Measurements from ENCODE around the gene TRABD2B. TPM values are rescaled to one million over a fixed set of nuclear protein-coding genes. Genes with fewer than 3 reads are reported as not detected.

TRABD2B gene
- total RNA-seq, 2 donors from 2014 or later = 3.8 to 10.7 TPM

- DNase-seq (ENCODE audit: low spot score) (no peak), ATAC-seq (ENCODE audit: insufficient number of reproducible peaks, low FRiP score, low read depth) (no peak)
- H3K4me1 ChIP-seq (ENCODE audit: control insufficient read depth in 1 of 2, low read depth in 2 of 2) = peaks cover 3 to 14% of the 10 kb centered on the region in 2 donors
- H3K36me3 ChIP-seq = no peaks in the 10 kb centered on the region
- no peak overlapping the region for H3K27ac ChIP-seq
- H3K4me3 ChIP-seq = peak overlapping the region; percentile 55
- TF ChIP-seq, protein P1, sequence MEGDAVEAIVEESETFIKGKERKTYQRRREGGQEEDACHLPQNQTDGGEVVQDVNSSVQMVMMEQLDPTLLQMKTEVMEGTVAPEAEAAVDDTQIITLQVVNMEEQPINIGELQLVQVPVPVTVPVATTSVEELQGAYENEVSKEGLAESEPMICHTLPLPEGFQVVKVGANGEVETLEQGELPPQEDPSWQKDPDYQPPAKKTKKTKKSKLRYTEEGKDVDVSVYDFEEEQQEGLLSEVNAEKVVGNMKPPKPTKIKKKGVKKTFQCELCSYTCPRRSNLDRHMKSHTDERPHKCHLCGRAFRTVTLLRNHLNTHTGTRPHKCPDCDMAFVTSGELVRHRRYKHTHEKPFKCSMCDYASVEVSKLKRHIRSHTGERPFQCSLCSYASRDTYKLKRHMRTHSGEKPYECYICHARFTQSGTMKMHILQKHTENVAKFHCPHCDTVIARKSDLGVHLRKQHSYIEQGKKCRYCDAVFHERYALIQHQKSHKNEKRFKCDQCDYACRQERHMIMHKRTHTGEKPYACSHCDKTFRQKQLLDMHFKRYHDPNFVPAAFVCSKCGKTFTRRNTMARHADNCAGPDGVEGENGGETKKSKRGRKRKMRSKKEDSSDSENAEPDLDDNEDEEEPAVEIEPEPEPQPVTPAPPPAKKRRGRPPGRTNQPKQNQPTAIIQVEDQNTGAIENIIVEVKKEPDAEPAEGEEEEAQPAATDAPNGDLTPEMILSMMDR (IDR thresholded peaks at IDR 0.05) = no peak
- H3K27me3 ChIP-seq (replicated peaks; ENCODE audit: insufficient read depth) = no peaks in the 10 kb centered on the region
- H3K9me3 ChIP-seq = no peaks in the 10 kb centered on the region
Observed at GRCh38 chr1:47724432-47724999, 272.7 kb downstream of the TRABD2B start.

GRCh38 chr1:47722909-47723580, 274.1 kb downstream of the TRABD2B start:
- Histone ChIP-seq H3K4me3 (no peak overlapping the region), H3K9me3 (no peaks in the 10 kb centered on the region), H3K27me3 (replicated peaks; ENCODE audit: insufficient read depth) (no peaks in the 10 kb centered on the region), H3K36me3 (no peaks in the 10 kb centered on the region), H3K27ac (no peak overlapping the region), H3K4me1 (ENCODE audit: control insufficient read depth in 1 of 2, low read depth in 2 of 2) (peaks cover 3 to 14% of the 10 kb centered on the region in 2 donors)
- TF ChIP-seq, protein P1 (IDR thresholded peaks at IDR 0.05) = no peak
- DNase-seq (ENCODE audit: low spot score) (no peak), ATAC-seq (ENCODE audit: insufficient number of reproducible peaks, low FRiP score, low read depth) (no peak)

DNA sequence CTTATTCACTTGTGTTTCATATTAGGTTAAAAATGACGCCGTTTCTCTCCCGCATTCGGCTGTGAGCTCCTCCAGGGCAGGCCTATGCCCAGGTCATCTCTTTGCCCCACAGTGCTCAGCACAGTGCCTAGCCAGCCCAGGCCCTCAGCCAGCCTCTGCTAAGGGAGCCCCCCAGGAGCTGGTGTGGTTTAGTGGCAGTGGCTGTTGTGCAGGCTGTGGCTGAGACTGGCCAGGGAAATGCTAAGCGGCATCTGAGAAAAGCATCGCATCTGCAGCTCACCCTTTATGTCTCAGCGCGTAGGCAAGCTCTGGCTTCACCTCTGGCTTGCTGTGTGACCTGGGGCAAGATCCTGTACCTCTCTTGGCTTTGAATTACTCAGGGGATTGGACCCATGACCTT, 275.1 kb downstream of the TRABD2B start:
- H3K4me1 ChIP-seq (ENCODE audit: control insufficient read depth in 1 of 2, low read depth in 2 of 2) = peaks cover 3 to 14% of the 10 kb centered on the region in 2 donors
- no peaks in the 10 kb centered on the region for H3K36me3 ChIP-seq
- TF ChIP-seq, protein P1 (IDR thresholded peaks at IDR 0.05) = no peak
- ATAC-seq (ENCODE audit: insufficient number of reproducible peaks, low FRiP score, low read depth) (no peak), DNase-seq (ENCODE audit: low spot score) (no peak)
- H3K27ac ChIP-seq = no peak overlapping the region
- no peak overlapping the region for H3K4me3 ChIP-seq
- no peaks in the 10 kb centered on the region for H3K9me3 ChIP-seq
- H3K27me3 ChIP-seq (replicated peaks; ENCODE audit: insufficient read depth) = no peaks in the 10 kb centered on the region

- Histone ChIP-seq H3K27ac (no peak overlapping the region), H3K27me3 (replicated peaks; ENCODE audit: insufficient read depth) (peaks cover 6% of the 10 kb centered on the region), H3K36me3 (no peaks in the 10 kb centered on the region), H3K4me1 (ENCODE audit: control insufficient read depth in 1 of 2, low read depth in 2 of 2) (peaks cover under 1 to 5% of the 10 kb centered on the region in 2 donors), H3K9me3 (no peaks in the 10 kb centered on the region), H3K4me3 (no peak overlapping the region)
- TF ChIP-seq, protein P1 (IDR thresholded peaks at IDR 0.05) = no peak
- ATAC-seq (ENCODE audit: insufficient number of reproducible peaks, low FRiP score, low read depth) (no peak), DNase-seq (ENCODE audit: low spot score) (no peak)
Observed at GRCh38 chr1:47720111-47720510, 277.1 kb downstream of the TRABD2B start.

DNA sequence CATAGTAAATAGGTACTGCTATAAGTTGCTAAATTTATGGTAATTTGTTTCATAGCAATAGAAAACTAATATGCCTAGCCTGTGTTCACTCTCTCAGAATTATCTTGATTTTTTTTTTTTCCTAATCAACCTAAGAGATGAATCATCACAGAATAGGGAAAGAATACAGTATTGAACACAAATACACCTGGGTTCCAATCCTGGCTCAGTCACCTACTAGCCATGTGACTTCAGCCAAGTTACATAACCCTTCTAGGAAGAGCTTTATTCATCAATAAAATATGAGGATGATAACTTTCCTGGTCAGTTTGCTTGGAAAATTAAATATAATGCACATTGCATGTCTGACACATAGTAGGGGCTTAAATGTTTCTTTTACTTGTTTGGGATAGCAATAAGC, 279.8 kb downstream of the TRABD2B start:
- DNase-seq (ENCODE audit: low spot score) (no peak), ATAC-seq (ENCODE audit: insufficient number of reproducible peaks, low FRiP score, low read depth) (no peak)
- H3K9me3 ChIP-seq = no peaks in the 10 kb centered on the region
- peaks cover 6% of the 10 kb centered on the region for H3K27me3 ChIP-seq (replicated peaks; ENCODE audit: insufficient read depth)
- H3K27ac ChIP-seq = no peak overlapping the region
- no peaks in the 10 kb centered on the region for H3K36me3 ChIP-seq
- no peaks in the 10 kb centered on the region for H3K4me1 ChIP-seq (ENCODE audit: control insufficient read depth in 1 of 2, low read depth in 2 of 2)
- H3K4me3 ChIP-seq = no peak overlapping the region
- TF ChIP-seq, protein P1 (IDR thresholded peaks at IDR 0.05) = no peak
